Activated T-cell treated with anti-CD3 and anti-CD28 coated beads for 1 hour (primary cell): Measurements from ENCODE around the gene TYRO3.
"Not testable (repeated sequence)": the region's sequence is repeated elsewhere in the genome, so short reads cannot be mapped to it uniquely, and the experiment has no call there.

Experiments
- DNase-seq: peaks from one replicate; pipeline ENCODE4 v3.0.0-alpha.2; 2020; ENCODE audit warnings: low read depth

Gene TYRO3

DNA sequence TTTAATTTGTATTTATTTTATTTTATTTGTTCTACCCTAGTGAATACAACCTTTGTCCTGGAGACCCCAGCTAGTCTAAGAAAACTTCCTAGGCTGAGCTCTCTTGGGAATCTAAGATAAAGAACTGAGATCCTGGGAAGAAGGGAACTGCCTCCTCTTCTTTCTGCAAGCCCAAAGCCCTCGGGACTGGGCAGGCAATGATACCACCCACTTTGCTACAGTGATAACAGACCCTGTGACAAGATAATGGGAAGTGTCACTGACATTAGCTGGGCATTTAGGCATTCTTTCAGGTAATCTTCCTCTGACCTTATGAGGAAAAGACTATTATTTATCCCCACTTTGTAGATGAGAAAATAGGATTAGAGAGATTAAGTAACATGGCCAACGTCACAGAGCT is 15.1 kb downstream of the TYRO3 start:
- no peak for DNase-seq

DNA sequence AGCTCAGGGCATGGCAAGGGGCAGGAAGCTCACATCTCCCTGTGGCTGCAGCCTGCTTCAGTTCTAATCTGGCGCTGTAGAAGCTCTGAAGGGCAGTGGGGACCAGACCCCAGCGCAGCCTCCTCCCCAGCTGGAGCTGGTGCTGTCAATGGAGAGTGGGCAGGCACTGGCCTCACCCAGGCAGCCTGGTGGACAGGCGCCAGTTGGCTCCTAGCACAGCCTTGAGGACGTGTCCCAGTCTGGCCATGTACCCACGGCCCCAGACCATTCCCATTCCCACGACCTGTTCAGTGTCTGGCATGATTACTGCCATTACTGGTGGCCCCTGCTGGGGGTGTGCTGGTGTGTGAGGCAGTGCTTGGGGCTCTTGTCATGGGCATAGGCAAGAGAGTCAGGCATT is 16.3 kb downstream of the TYRO3 start:
- DNase-seq: no peak

GRCh38 chr15:41577863-41578735 is 19.1 kb downstream of the TYRO3 start:
- DNase-seq: no peak

GRCh38 chr15:41578736-41579383 is 19.8 kb downstream of the TYRO3 start:
- no peak for DNase-seq

- no peak for DNase-seq
Measured at GRCh38 chr15:41581110-41581509, 22.1 kb downstream of the TYRO3 start.

- no peak for DNase-seq
Measured at GRCh38 chr15:41583795-41584194, 24.8 kb downstream of the TYRO3 start.

DNA sequence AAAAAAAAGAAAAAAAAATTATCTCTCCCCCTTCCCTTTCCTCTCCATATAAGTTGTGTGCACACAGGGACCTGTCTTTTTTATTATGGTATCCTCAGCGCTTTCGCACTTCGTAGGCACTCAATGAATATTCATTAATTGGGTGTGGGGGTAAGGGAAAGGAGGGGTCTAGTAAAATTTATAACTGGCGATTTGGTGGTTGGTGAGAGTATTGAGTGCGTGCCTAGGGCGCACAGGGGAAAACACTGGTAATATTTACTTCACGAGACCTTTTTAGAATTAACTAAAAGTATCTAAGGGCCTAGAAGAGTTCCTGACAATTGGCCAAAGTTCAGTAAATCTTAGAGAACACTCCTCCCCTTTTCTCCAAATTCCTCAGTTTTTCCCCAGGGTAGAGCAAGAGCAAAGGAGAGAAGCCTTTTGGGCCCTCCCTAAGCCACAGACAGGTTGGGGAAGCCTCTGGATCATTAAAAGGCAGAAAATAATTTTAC is 25.7 kb downstream of the TYRO3 start:
- DNase-seq: no peak

- DNase-seq: peak; percentile 14
Measured at GRCh38 chr15:41585127-41586047, 26.4 kb downstream of the TYRO3 start.

- DNase-seq: not testable (repeated sequence)
Measured at GRCh38 chr15:41586531-41587282, 27.7 kb downstream of the TYRO3 start.

DNA sequence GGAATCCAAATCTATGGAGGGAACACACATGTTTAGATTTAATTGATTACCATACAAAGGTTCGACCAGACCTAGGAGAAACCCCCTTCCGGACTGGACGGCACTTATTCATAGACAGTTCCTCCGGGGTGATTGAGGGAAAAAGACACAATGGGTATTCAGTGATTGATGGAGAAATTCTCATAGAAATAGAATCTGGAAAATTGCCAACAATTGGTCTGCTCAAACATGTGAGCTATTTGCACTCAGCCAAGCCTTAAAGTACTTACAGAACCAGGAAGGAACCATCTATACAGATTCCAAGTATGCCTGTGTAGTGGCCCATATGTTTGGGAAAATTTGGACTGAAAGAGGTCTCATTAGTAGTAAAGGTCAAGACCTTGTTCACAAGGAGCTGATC is 30.0 kb downstream of the TYRO3 start:
- DNase-seq: not testable (repeated sequence)

- DNase-seq: not testable (repeated sequence)
Measured at GRCh38 chr15:41589571-41589970, 30.6 kb downstream of the TYRO3 start.

GRCh38 chr15:41591217-41591616 is 32.2 kb downstream of the TYRO3 start:
- not testable (repeated sequence) for DNase-seq

GRCh38 chr15:41592718-41593117 is 33.7 kb downstream of the TYRO3 start:
- not testable (repeated sequence) for DNase-seq

DNA sequence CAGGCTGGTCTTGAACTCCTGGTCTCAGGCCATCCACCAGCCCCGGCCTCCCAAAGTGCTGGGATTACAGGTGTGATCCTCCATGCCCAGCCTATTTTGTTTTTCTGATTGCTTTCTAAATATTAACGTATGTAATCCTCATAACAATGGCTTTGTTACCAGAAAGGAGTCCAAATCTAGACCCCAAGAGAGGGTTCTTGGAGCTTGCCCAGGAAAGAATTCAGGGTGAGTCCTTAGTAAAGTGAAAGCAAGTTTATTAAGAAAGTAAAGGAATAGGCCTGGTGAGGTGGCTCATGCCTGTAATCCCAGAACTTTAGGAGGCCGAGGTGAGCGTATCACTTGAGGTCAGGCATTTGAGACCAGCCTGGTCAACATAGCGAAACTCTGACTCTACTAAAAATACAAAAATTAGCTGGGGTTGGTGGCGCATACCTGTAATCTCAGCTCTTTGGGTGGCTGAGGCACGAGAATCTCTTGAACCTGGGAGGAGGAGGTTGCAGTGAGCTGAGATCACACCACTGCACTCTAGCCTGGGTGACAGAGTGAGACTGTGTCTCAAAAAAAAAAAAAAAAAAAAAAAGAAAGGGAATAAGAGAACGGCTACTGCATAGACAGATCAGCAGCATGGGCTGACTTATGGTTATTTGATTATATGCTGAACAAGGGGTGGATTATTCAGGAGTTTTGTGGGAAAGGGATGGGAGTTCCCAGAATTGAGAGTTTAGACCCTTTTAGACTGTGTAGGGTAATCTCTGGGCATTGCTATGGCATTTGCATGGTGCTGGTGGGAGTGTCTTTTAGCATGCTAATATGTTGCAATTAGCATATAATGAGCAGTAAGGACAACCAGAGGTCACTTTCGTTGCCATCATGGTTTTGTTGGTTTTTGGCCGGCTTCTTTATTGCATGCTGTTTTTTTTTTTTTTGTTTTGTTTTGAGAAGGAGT is 36.1 kb downstream of the TYRO3 start:
- no peak for DNase-seq

DNA sequence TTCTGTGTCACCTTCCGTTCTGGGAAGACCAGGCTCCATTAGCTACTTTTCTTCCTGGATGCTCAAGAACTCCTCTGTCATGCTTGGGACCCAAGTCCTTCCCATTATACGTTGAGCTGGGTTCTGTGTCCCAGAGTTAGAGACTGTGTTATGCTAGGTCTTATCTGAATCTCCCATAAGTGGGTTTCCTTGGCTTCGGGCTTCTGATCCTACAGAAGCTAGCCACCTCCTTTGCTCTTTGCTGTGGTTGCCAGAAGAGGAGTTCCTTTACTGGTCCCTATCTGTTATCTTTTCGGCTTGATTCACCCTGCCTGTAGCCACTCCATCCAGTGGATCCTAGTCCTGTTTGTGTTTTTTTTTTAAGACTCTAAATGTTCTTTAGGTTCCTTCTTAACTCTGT is 38.0 kb downstream of the TYRO3 start:
- DNase-seq: no peak

GRCh38 chr15:41597787-41598186 is 38.8 kb downstream of the TYRO3 start:
- no peak for DNase-seq

- no peak for DNase-seq
Measured at GRCh38 chr15:41599061-41599460, 40.0 kb downstream of the TYRO3 start.

- DNase-seq: no peak
Measured at GRCh38 chr15:41603411-41603935, 44.5 kb downstream of the TYRO3 start.

GRCh38 chr15:41603941-41604911 is 45.2 kb downstream of the TYRO3 start:
- DNase-seq: peak; percentile 45
